ENCODE results near the gene RBMY1B.
"Not testable (repeated sequence)": the region's sequence is repeated elsewhere in the genome, so short reads cannot be mapped to it uniquely, and the experiment has no call there.

- TF ChIP-seq CTCF, EP300 (IDR thresholded peaks at IDR 0.05): not testable (repeated sequence)
These were observed 48.2 kb upstream of the RBMY1B start for GRCh38 chrY:21462915-21463314.

Measured in ovary (tissue), 3 donors.